Breast epithelium (tissue), 4 donors: ENCODE measurements around the gene KRTAP4-9. TPM values are rescaled to one million over a fixed set of nuclear protein-coding genes. Genes with fewer than 3 reads are reported as not detected.
"Not testable (repeated sequence)": the region's sequence is repeated elsewhere in the genome, so short reads cannot be mapped to it uniquely, and the experiment has no call there.

Source experiments
- DNase-seq, 2 donors: peaks; one replicate each; pipeline ENCODE4 v3.0.0-alpha.2; 2019; ENCODE audit warnings: low spot score in 2 of 2
- H3K27ac ChIP-seq, 2 donors: fragments of 200-600 bp; sonication (generic) in 1 of 2; one replicate each; pipeline ENCODE4 v1.5.1; 2016 to 2019; ENCODE audit warnings: mild to moderate bottlenecking in 1 of 2
- H3K27me3 ChIP-seq, 2 donors: fragments of 200-600 bp; sonication (generic) in 1 of 2; one replicate each; pipeline versions ENCODE4 v1.5.1 to v1.6.0; 2017 to 2019; ENCODE audit warnings: control low read depth in 1 of 2, mild to moderate bottlenecking in 1 of 2
- H3K36me3 ChIP-seq: fragments of 200-600 bp; one replicate; pipeline ENCODE4 v1.5.1; 2019
- H3K4me1 ChIP-seq, 2 donors: fragments of 200-600 bp; sonication (generic); one replicate each; pipeline ENCODE4 v1.5.1; 2016 to 2019; ENCODE audit warnings: control low read depth in 1 of 2
- H3K4me3 ChIP-seq, 3 donors: fragments of 200-600 bp; sonication (generic); 1 replicate in 2 of 3; 2 replicates in 1 of 3; pipeline ENCODE4 v1.5.1; 2016 to 2019; ENCODE audit warnings: mild to moderate bottlenecking in 3 of 3, moderate library complexity in 2 of 3
- H3K9me3 ChIP-seq, 2 donors: fragments of 200-600 bp; sonication (generic) in 1 of 2; one replicate each; pipeline ENCODE4 v1.5.1; 2016 to 2019; ENCODE audit warnings: control low read depth in 1 of 2
- CTCF ChIP-seq, 3 donors: fragments of 450-650 bp; IDR thresholded peaks; one replicate each; pipeline ENCODE4 v1.5.1; 2016 to 2017; ENCODE audit warnings: antibody characterized with exemption in 3 of 3, mild to moderate bottlenecking in 3 of 3, moderate library complexity in 3 of 3
- POLR2A ChIP-seq: fragments of 450-650 bp; IDR thresholded peaks from one replicate; pipeline ENCODE4 v1.6.1; 2016; ENCODE audit warnings: antibody characterized with exemption, mild to moderate bottlenecking, moderate library complexity
- POLR2AphosphoS5 ChIP-seq, 3 donors: sonication (generic); formaldehyde crosslinking; IDR thresholded peaks; one replicate each; pipeline ENCODE4 v1.6.1; 2017; ENCODE audit warnings: antibody characterized with exemption in 3 of 3
- intact Hi-C: fragments of 100-400 bp; cut with DNase I; formaldehyde crosslinking; loops from one replicate; pipeline ENCODE4 v1.15.1; 2023; ENCODE audit warnings: low total_unique reads
- total RNA-seq, 3 donors: library from RNA; depleted of rRNA; stranded (reverse); fragments of >200 nt; gene quantifications; one replicate each; pipeline ENCODE4 v1.1.0, GENCODE V29; 2016

KRTAP4-9 gene
- total RNA-seq, 3 donors from 2014 or later, result not detected

DNA sequence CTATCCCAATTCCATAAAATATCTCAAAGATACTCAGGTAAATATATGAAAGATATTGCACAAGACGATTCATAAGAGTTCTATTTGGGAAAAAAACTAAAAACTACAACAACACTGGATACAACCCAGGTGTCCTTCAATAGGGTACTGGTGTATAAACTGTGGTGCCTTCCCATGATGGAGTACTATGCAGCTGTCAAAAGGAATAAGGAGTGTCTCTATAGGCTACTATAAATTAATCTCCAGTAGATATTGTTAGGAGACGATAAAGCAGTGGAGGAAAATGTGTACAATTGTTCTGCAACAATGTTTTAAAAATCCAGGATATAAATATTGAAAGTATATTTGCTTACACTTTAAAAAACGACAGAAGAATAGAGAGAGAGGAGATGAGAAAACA lies 21.2 kb downstream of the KRTAP4-9 start:
- Histone ChIP-seq H3K36me3 (no peaks in the 10 kb centered on the region), H3K4me1 (no peaks in the 10 kb centered on the region), H3K9me3 (no peaks in the 10 kb centered on the region), H3K27me3 (no peaks in the 10 kb centered on the region), H3K27ac (no peak overlapping the region), H3K4me3 (no peak overlapping the region)
- intact Hi-C loops, result no loop called here
- no peak for TF ChIP-seq POLR2A
- TF ChIP-seq CTCF (IDR thresholded peaks at IDR 0.05), result no peak
- TF ChIP-seq POLR2AphosphoS5 (IDR thresholded peaks at IDR 0.05), result no peak
- no peak for DNase-seq

DNA sequence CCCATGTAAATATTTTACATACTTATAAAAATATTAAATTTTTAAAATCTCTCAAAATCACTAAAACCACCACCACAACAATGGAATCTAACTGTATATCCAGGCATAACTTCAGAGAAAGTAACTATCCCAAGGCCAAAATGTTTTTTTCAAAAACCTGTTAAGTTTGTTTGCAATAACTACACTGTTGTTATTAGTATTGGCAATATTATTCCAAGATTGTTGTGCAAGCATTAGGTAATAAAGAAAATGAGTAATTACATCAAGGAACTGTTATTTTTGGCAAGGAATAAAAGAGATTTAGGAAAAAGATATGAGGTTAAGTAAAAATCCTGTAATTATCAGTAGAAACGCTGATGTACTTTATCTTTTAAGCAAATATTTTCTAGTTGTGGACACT lies 22.2 kb downstream of the KRTAP4-9 start:
- intact Hi-C loops, result no loop called here
- Histone ChIP-seq H3K4me1 (no peaks in the 10 kb centered on the region), H3K27me3 (no peaks in the 10 kb centered on the region), H3K4me3 (no peak overlapping the region), H3K27ac (no peak overlapping the region), H3K36me3 (no peaks in the 10 kb centered on the region), H3K9me3 (no peaks in the 10 kb centered on the region)
- DNase-seq, result no peak
- TF ChIP-seq POLR2AphosphoS5 (IDR thresholded peaks at IDR 0.05) (no peak), CTCF (IDR thresholded peaks at IDR 0.05) (no peak), POLR2A (no peak)

- H3K27ac ChIP-seq, result peak overlapping the region in 1 of 2 donors; percentile 37
- DNase-seq, result no peak
- no peaks in the 10 kb centered on the region for H3K27me3 ChIP-seq
- TF ChIP-seq CTCF (IDR thresholded peaks at IDR 0.05), result no peak
- TF ChIP-seq POLR2A, result no peak
- no peak for TF ChIP-seq POLR2AphosphoS5 (IDR thresholded peaks at IDR 0.05)
- no peaks in the 10 kb centered on the region for H3K36me3 ChIP-seq
- no peak overlapping the region for H3K4me3 ChIP-seq
- H3K9me3 ChIP-seq, result no peaks in the 10 kb centered on the region
- no peaks in the 10 kb centered on the region for H3K4me1 ChIP-seq
- intact Hi-C loops, result no loop called here
These were observed 26.8 kb downstream of the KRTAP4-9 start for GRCh38 chr17:41131979-41132378.

- intact Hi-C loops, result no loop called here
- Histone ChIP-seq H3K4me3 (no peak overlapping the region), H3K36me3 (no peaks in the 10 kb centered on the region), H3K9me3 (no peaks in the 10 kb centered on the region), H3K27ac (no peak overlapping the region), H3K27me3 (no peaks in the 10 kb centered on the region), H3K4me1 (no peaks in the 10 kb centered on the region)
- TF ChIP-seq POLR2AphosphoS5 (IDR thresholded peaks at IDR 0.05), result no peak
- no peak for TF ChIP-seq POLR2A
- no peak for TF ChIP-seq CTCF (IDR thresholded peaks at IDR 0.05)
- no peak for DNase-seq
These were observed 28.9 kb downstream of the KRTAP4-9 start for GRCh38 chr17:41133880-41134735.

DNA sequence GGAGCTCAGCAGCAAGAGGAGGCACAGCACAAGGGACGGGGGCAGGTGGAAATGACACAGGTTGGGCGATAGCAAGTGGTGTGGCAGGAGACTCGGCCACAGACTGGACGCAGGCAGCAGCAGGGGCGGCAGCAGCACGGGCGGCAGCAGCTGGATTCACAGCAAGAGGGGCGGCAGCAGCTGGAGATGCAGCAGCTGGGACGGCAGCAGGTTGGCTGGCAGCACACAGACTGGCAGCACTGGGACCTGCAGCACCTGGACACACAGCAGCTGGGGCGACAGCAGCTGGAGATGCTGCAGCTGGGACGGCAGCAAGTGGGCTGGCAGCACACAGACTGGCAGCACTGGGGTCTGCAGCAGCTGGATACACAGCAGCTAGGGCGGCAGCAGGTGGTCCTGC lies 34.7 kb downstream of the KRTAP4-9 start:
- H3K36me3 ChIP-seq, H3K4me3 ChIP-seq, H3K4me1 ChIP-seq, intact Hi-C loops, DNase-seq, H3K27ac ChIP-seq, H3K27me3 ChIP-seq: not testable (repeated sequence)
- H3K9me3 ChIP-seq, result peaks cover 8 to 22% of the 10 kb centered on the region in 2 donors
